ENCODE measurements around the gene IKZF1.

IKZF1 gene

DNA sequence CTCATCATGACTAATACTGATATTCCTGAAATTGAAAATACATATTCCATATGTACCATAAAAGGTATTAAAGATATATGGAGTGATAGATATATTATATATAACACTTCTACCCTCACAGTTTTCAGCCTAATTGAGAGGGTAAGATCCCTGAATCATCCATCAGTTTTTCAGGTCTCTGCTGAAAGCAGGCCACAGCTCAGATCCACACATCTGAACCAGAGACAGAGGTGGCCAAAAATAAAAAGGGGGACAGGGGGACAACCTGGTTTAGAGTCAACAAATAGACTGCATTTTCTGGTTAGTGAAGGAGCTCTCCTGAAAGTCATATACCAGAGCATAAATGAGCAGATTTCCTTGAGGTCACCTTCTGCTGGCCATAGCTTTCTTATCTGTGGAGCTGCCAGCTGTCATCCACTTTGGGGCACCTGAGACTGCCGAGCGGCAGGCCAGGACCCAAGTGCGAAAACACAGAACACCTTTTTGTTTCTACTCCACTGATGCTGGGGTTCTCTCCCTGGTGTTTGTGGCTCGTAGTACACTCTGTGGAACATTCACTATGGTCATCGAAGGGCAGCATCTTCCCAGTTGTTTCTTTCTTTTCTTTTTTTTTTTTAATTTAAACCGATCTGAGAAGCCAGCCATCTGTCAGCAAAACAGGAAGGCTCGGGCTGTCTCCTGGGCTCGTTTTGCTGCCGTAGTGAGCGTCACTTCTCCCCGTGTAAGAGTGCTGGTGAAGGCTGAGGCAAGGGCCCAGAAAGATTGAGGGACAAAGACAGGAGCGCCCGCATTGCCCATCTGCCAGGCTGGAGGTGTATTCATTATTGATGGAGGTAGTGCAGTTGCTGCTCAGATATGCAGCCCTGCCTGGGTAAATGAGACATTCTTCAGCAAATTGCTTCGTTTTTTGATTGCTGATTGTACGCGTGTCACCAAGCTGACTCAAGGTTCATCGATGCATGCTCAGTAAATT is 13.5 kb downstream of the IKZF1 start:
- H3K36me3 ChIP-seq (ENCODE audit: control insufficient read depth, insufficient read depth, low read length), result peaks cover 17% of the 10 kb centered on the region
- H3K27ac ChIP-seq (ENCODE audit: insufficient read depth, low read length, poor library complexity, severe bottlenecking), result peak overlapping the region; percentile 86
- no peaks in the 10 kb centered on the region for H3K27me3 ChIP-seq (replicated peaks; ENCODE audit: control insufficient read depth, insufficient read depth, low read length, poor library complexity, severe bottlenecking)
- H3K4me1 ChIP-seq (ENCODE audit: control insufficient read depth, insufficient read depth, low read length, poor library complexity, severe bottlenecking), result peaks cover 88% of the 10 kb centered on the region
- peak overlapping the region; percentile 14 for H3K4me3 ChIP-seq (ENCODE audit: insufficient read depth, low read depth, low read length, poor library complexity, severe bottlenecking)
- peak in 1 of 3 donors; percentile 40 for DNase-seq
- H3K9me3 ChIP-seq (ENCODE audit: control insufficient read depth, low read length), result no peaks in the 10 kb centered on the region

GRCh38 chr7:50321487-50322067 is 17.1 kb downstream of the IKZF1 start:
- Histone ChIP-seq H3K4me3 (ENCODE audit: insufficient read depth, low read depth, low read length, poor library complexity, severe bottlenecking) (peak overlapping the region; percentile 4), H3K36me3 (ENCODE audit: control insufficient read depth, insufficient read depth, low read length) (peaks cover 34% of the 10 kb centered on the region), H3K27me3 (replicated peaks; ENCODE audit: control insufficient read depth, insufficient read depth, low read length, poor library complexity, severe bottlenecking) (no peaks in the 10 kb centered on the region), H3K9me3 (ENCODE audit: control insufficient read depth, low read length) (no peaks in the 10 kb centered on the region), H3K4me1 (ENCODE audit: control insufficient read depth, insufficient read depth, low read length, poor library complexity, severe bottlenecking) (peaks cover 73% of the 10 kb centered on the region), H3K27ac (ENCODE audit: insufficient read depth, low read length, poor library complexity, severe bottlenecking) (peak overlapping the region; percentile 86)
- peak in 2 of 3 donors; percentile 47 to 54 for DNase-seq

DNA sequence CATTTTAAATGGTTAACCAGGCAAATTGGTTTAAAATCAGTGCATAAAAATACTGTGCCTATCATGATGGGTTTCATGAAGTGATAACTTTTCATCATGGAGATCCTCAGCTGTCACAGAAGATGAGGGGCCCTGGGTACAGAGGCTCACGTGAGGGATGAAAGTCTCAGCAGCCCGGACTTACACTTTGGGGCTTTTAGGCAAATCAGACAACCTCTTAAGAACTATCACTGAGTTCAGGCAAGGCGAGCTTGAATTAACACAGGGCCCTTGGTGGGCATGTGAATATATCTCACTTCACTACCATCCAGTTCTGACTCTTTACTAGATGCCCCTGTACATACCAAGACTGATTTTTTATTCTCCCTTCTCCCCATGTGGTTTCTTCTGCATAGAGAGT is 19.6 kb downstream of the IKZF1 start:
- H3K36me3 ChIP-seq (ENCODE audit: control insufficient read depth, insufficient read depth, low read length), result peaks cover 56% of the 10 kb centered on the region
- no peaks in the 10 kb centered on the region for H3K9me3 ChIP-seq (ENCODE audit: control insufficient read depth, low read length)
- DNase-seq, result no peak
- H3K4me3 ChIP-seq (ENCODE audit: insufficient read depth, low read depth, low read length, poor library complexity, severe bottlenecking), result no peak overlapping the region
- peak overlapping the region; percentile 28 for H3K27ac ChIP-seq (ENCODE audit: insufficient read depth, low read length, poor library complexity, severe bottlenecking)
- H3K4me1 ChIP-seq (ENCODE audit: control insufficient read depth, insufficient read depth, low read length, poor library complexity, severe bottlenecking), result peaks cover 62% of the 10 kb centered on the region
- no peaks in the 10 kb centered on the region for H3K27me3 ChIP-seq (replicated peaks; ENCODE audit: control insufficient read depth, insufficient read depth, low read length, poor library complexity, severe bottlenecking)

DNA sequence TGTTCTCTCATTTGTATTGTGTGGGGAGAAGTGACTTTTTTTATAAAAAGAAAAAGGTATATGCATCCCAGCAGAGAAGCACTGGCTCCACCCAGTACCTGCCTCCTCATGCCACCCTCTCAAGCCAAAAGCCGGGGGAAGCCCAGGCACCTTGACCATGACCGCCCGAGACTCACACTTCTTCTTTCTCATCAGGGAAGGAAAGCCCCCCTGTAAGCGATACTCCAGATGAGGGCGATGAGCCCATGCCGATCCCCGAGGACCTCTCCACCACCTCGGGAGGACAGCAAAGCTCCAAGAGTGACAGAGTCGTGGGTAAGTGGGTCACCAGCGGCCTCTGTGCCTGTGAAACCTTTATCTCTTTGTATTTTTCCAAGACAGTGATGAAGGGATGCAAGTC is 22.9 kb downstream of the IKZF1 start:
- H3K4me1 ChIP-seq (ENCODE audit: control insufficient read depth, insufficient read depth, low read length, poor library complexity, severe bottlenecking), result peaks cover 65% of the 10 kb centered on the region
- no peak overlapping the region for H3K4me3 ChIP-seq (ENCODE audit: insufficient read depth, low read depth, low read length, poor library complexity, severe bottlenecking)
- no peaks in the 10 kb centered on the region for H3K27me3 ChIP-seq (replicated peaks; ENCODE audit: control insufficient read depth, insufficient read depth, low read length, poor library complexity, severe bottlenecking)
- no peak for DNase-seq
- peaks cover 49% of the 10 kb centered on the region for H3K36me3 ChIP-seq (ENCODE audit: control insufficient read depth, insufficient read depth, low read length)
- H3K27ac ChIP-seq (ENCODE audit: insufficient read depth, low read length, poor library complexity, severe bottlenecking), result peak overlapping the region; percentile 37
- H3K9me3 ChIP-seq (ENCODE audit: control insufficient read depth, low read length), result no peaks in the 10 kb centered on the region

DNA sequence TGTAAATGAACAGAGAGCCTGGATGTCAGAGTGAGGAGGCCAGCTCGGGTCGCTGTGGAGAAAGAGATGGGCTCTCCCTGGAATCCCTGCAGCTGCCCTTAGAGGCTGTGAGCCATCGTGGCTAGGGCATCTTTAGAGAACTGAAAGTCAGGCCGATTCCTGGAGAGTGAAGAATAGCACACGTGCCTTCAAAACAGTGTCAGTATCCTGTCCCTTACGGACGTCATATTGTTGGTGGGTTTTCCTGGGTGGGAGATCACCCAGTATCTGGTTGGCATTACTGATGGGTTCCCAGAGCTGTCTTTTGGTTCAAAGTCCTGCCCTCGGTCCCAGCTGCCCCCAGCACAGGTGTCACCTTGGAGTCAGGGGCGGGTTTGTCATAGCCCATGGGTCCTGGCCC is 25.3 kb downstream of the IKZF1 start:
- peak overlapping the region; percentile 94 for H3K27ac ChIP-seq (ENCODE audit: insufficient read depth, low read length, poor library complexity, severe bottlenecking)
- no peak overlapping the region for H3K4me3 ChIP-seq (ENCODE audit: insufficient read depth, low read depth, low read length, poor library complexity, severe bottlenecking)

DNA sequence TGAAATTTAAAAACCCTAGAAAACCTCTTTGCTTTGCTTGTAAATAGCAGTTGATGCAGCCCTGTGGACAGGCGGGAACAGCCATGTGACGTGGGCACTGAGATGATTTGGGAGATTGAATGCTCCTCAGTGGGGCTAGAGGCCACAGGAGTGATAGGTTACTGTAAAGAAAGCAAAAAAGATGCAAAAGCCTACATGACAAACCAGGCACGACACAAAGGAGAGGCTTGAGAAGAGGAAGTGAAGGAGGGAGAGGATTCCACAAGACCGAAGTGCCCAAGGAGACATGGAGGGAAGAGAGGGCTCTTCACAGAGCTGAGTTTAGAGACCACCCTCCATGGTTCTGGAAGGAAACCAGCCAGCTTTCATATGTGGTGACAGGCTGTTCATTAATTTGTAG is 25.7 kb downstream of the IKZF1 start:
- Histone ChIP-seq H3K4me3 (ENCODE audit: insufficient read depth, low read depth, low read length, poor library complexity, severe bottlenecking) (peak overlapping the region; percentile 26), H3K4me1 (ENCODE audit: control insufficient read depth, insufficient read depth, low read length, poor library complexity, severe bottlenecking) (peaks cover 74% of the 10 kb centered on the region), H3K27ac (ENCODE audit: insufficient read depth, low read length, poor library complexity, severe bottlenecking) (peak overlapping the region; percentile 94), H3K36me3 (ENCODE audit: control insufficient read depth, insufficient read depth, low read length) (peaks cover 36% of the 10 kb centered on the region), H3K9me3 (ENCODE audit: control insufficient read depth, low read length) (no peaks in the 10 kb centered on the region), H3K27me3 (replicated peaks; ENCODE audit: control insufficient read depth, insufficient read depth, low read length, poor library complexity, severe bottlenecking) (no peaks in the 10 kb centered on the region)
- DNase-seq, result no peak

More for the DNA sequence above, 25.3 kb downstream of the IKZF1 start:
- Histone ChIP-seq H3K4me1 (ENCODE audit: control insufficient read depth, insufficient read depth, low read length, poor library complexity, severe bottlenecking) (peaks cover 72% of the 10 kb centered on the region), H3K36me3 (ENCODE audit: control insufficient read depth, insufficient read depth, low read length) (peaks cover 38% of the 10 kb centered on the region), H3K27me3 (replicated peaks; ENCODE audit: control insufficient read depth, insufficient read depth, low read length, poor library complexity, severe bottlenecking) (no peaks in the 10 kb centered on the region), H3K9me3 (ENCODE audit: control insufficient read depth, low read length) (no peaks in the 10 kb centered on the region)
- no peak for DNase-seq

DNA sequence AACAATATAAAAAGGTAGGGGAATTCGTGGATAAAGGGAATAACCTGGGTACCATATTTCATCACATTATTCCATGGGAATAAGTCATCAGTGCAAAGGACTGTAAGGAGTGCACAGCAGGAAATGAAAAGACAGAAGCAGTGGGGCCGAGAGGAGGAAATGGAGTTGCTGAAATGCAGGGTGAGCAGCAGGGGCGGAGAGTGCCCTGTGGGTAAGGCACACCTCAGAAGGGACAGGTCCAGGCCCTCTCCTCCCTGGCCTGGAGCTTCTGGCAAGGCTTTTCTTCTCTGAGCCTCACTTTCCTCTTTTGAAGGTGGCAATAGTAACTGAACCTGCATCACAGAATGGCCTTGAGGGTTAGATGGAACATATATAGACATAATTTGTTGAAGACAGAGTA is 26.2 kb downstream of the IKZF1 start:
- peaks cover 79% of the 10 kb centered on the region for H3K4me1 ChIP-seq (ENCODE audit: control insufficient read depth, insufficient read depth, low read length, poor library complexity, severe bottlenecking)
- no peaks in the 10 kb centered on the region for H3K27me3 ChIP-seq (replicated peaks; ENCODE audit: control insufficient read depth, insufficient read depth, low read length, poor library complexity, severe bottlenecking)
- no peak for DNase-seq
- H3K27ac ChIP-seq (ENCODE audit: insufficient read depth, low read length, poor library complexity, severe bottlenecking), result peak overlapping the region; percentile 94
- no peak overlapping the region for H3K4me3 ChIP-seq (ENCODE audit: insufficient read depth, low read depth, low read length, poor library complexity, severe bottlenecking)
- no peaks in the 10 kb centered on the region for H3K9me3 ChIP-seq (ENCODE audit: control insufficient read depth, low read length)
- peaks cover 36% of the 10 kb centered on the region for H3K36me3 ChIP-seq (ENCODE audit: control insufficient read depth, insufficient read depth, low read length)

DNA sequence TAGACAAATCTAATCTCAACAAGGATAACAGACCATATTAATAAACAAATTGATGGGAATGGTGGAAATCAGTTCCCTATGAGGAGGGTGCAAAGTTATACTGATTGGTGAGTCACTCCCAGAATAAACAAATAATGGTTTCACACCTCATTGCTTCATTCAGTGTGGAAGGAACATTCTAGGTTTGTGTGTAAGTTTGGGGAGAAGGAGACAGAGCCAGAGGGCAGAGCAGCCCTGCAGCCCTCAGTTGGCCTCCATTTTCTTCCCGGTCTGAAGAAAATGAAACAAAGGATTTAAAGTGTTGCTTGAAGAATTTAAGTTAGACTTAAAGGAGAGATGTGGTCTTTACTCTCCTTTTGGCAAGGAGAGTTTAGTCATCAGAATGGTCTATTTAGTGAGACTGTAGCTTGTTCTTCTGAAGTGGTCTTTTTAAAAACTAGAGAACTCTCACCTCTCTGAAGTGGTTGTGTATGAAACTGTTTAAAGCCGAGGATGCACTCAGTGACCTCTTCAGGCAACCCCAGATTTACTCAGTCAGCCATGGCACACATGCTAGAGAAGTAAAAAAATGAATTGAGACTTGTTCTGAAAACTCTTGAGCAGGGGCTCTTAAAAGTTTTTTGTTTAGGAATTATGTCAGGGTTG is 27.2 kb downstream of the IKZF1 start:
- peaks cover 82% of the 10 kb centered on the region for H3K4me1 ChIP-seq (ENCODE audit: control insufficient read depth, insufficient read depth, low read length, poor library complexity, severe bottlenecking)
- no peak for DNase-seq
- peaks cover 30% of the 10 kb centered on the region for H3K36me3 ChIP-seq (ENCODE audit: control insufficient read depth, insufficient read depth, low read length)
- H3K9me3 ChIP-seq (ENCODE audit: control insufficient read depth, low read length), result no peaks in the 10 kb centered on the region
- peak overlapping the region; percentile 11 for H3K4me3 ChIP-seq (ENCODE audit: insufficient read depth, low read depth, low read length, poor library complexity, severe bottlenecking)
- H3K27me3 ChIP-seq (replicated peaks; ENCODE audit: control insufficient read depth, insufficient read depth, low read length, poor library complexity, severe bottlenecking), result no peaks in the 10 kb centered on the region
- H3K27ac ChIP-seq (ENCODE audit: insufficient read depth, low read length, poor library complexity, severe bottlenecking), result peak overlapping the region; percentile 94

- peak overlapping the region; percentile 94 for H3K27ac ChIP-seq (ENCODE audit: insufficient read depth, low read length, poor library complexity, severe bottlenecking)
- no peaks in the 10 kb centered on the region for H3K27me3 ChIP-seq (replicated peaks; ENCODE audit: control insufficient read depth, insufficient read depth, low read length, poor library complexity, severe bottlenecking)
- peaks cover 86% of the 10 kb centered on the region for H3K4me1 ChIP-seq (ENCODE audit: control insufficient read depth, insufficient read depth, low read length, poor library complexity, severe bottlenecking)
- no peak for DNase-seq
- H3K4me3 ChIP-seq (ENCODE audit: insufficient read depth, low read depth, low read length, poor library complexity, severe bottlenecking), result peak overlapping the region; percentile 11
- H3K36me3 ChIP-seq (ENCODE audit: control insufficient read depth, insufficient read depth, low read length), result peaks cover 22% of the 10 kb centered on the region
- no peaks in the 10 kb centered on the region for H3K9me3 ChIP-seq (ENCODE audit: control insufficient read depth, low read length)
These were observed 28.0 kb downstream of the IKZF1 start for GRCh38 chr7:50332241-50333165.

Data from effector memory CD4-positive, alpha-beta T cell (primary cell).